Activated T-helper 9 cell treated with anti-CD3 and anti-CD28 coated beads, Interleukin-2, amount 50 U/mL, for 16 hours (primary cell): ENCODE data around the gene CILP2.
A peak's percentile ranks its signal among the peaks of the same experiment; 100 is the strongest.

Experiments
- DNase-seq: peaks from one replicate; pipeline ENCODE4 v3.0.0-alpha.2; 2020; ENCODE audit warnings: low read depth

Gene CILP2

GRCh38 chr19:19505669-19506326, 32.3 kb upstream of the CILP2 start:
- no peak for DNase-seq

GRCh38 chr19:19506592-19506991, 31.5 kb upstream of the CILP2 start:
- no peak for DNase-seq

GRCh38 chr19:19507354-19507753, 30.7 kb upstream of the CILP2 start:
- DNase-seq = no peak

GRCh38 chr19:19508217-19508616, 29.8 kb upstream of the CILP2 start:
- no peak for DNase-seq

- no peak for DNase-seq
Measured at GRCh38 chr19:19510432-19510831, 27.6 kb upstream of the CILP2 start.

- DNase-seq = no peak
Measured at GRCh38 chr19:19513682-19514081, 24.4 kb upstream of the CILP2 start.

GRCh38 chr19:19514215-19514657, 23.8 kb upstream of the CILP2 start:
- no peak for DNase-seq

- DNase-seq = no peak
Measured at GRCh38 chr19:19514881-19515641, 23.0 kb upstream of the CILP2 start, which contains the start of gene TSSK6. TSSK6 (minus strand) TSS chr19:19515548; CDS start chr19:19515427, 121 bp downstream.

GRCh38 chr19:19515642-19516519, 22.2 kb upstream of the CILP2 start, which contains the start of gene NDUFA13:
NDUFA13 (plus strand) TSS chr19:19516225; CDS start chr19:19516239, 14 bp downstream.
- DNase-seq = peak; percentile 88

GRCh38 chr19:19517235-19517619, 20.8 kb upstream of the CILP2 start:
- DNase-seq = no peak

- DNase-seq = no peak
Measured at GRCh38 chr19:19520989-19521388, 17.1 kb upstream of the CILP2 start.

- DNase-seq = no peak
Measured at GRCh38 chr19:19523177-19523576, 14.9 kb upstream of the CILP2 start.

GRCh38 chr19:19524053-19524452, 14.0 kb upstream of the CILP2 start:
- no peak for DNase-seq

GRCh38 chr19:19525611-19526380, 12.3 kb upstream of the CILP2 start:
- no peak for DNase-seq

- no peak for DNase-seq
Measured at GRCh38 chr19:19526581-19527370, 11.3 kb upstream of the CILP2 start.

- no peak for DNase-seq
Measured at GRCh38 chr19:19527371-19527656, 10.8 kb upstream of the CILP2 start.

- DNase-seq = no peak
Measured at GRCh38 chr19:19527674-19528625, 10.1 kb upstream of the CILP2 start.

GRCh38 chr19:19528721-19529490, 9.2 kb upstream of the CILP2 start, which contains the start of gene YJEFN3:
YJEFN3 (plus strand) TSS chr19:19528911; CDS start chr19:19528933, 22 bp downstream.
- no peak for DNase-seq
